ENCODE measurements around the gene MEIKIN.
"Not testable (repeated sequence)": the region's sequence is repeated elsewhere in the genome, so short reads cannot be mapped to it uniquely, and the experiment has no call there.

The MEIKIN gene

DNA sequence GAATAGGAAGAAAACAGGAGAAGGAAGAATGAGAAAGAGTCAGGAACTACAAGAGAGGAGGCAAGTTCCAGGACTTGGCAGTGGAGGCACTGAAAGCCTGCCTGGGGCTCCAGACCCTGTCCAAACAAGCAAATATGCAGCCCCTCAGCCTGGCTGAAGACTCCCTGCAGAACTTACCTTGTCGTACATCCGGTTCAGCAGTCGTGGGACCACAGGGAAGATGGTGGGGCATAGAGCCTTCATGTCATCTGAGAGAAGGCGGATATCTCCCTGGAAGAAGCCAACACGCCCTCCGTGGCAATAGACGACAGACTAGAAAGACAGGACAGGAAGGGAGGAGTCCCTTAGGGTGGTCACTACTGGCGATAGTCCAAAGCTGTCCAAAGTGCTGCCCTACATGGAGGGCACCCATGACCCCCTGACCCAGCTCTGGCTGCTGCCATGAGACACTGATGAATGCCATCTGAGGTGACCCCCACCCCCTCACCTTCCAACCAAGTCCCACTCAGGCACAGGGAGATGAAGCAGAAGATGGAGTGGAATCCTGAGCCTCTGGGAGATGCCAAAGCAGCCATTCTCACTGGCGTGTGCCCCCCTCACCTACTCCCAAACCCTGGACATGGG, 27.7 kb upstream of the MEIKIN start:
- no peak for DNase-seq

DNA sequence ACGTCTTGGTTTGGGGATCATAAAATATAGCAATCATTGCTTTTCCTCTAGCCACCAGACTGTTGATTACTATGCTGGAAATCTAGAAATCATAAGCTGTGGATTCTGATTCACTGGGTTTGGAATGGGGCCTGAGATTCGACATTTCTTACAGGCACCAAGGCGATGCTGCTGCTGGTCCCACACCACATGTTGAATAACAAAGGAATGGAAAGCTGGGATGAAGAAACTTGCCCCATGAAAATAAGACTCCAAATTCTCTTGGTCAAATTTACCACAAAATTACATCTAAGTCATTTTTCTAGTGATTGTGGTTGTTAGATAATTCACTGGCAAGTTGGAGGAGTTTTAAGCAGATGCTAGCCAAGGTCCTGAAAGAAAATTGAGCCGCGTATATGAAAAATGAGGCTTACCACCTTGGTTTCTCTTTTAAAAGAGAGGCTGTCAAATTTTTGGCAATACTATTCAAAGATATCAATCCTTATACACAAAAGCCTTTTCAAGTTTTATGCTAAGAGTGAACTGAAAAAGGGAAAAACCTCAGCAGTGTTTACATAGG, 23.0 kb upstream of the MEIKIN start:
- no peak for DNase-seq

DNA sequence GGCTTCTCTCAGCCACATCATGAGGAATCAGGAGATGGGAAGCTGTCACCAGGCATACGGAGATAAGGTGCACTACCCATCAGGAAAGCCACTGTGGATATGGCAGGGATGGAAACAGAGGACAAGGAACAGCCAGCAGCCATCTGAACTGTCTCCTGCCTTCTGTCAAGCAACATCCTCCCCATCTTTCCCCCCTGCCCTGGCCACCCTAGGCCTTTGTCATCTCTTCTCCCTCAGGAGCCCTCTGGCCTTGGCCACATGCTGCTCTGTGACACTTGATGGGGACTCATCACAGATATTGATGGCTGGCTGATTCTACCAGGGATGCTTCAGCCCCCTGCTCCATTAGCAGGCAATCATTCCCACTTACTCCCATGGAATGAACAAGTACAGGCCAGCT, 21.1 kb upstream of the MEIKIN start:
- no peak for DNase-seq

DNA sequence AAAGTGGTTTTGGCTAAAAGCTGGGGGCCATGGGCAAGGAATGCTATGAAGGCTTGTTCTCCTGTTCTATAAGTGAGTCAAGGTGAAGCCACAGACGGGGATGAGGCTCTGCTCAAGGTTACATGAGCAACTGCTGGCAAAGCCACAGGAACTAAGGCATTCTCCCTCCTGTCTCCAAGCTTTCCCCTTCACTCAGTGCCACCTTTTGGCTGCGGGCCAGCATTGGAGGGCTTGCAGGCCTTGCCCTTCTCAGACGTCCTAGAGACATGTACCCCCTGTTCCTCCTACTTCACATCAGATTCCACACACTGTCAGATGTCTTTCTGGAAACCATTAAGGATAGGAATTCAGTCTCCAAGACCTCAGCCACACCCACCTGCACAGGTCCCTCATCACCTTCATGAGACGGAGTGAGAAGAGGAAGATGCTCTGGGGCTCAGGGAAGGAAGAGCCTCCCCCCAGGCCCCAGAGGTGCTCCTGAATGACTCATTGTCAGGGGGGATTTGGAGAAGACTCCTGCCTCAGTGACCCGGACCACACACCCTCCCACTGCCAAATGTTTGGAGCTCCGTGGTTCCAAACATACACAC, 20.5 kb upstream of the MEIKIN start:
- no peak for DNase-seq

DNA sequence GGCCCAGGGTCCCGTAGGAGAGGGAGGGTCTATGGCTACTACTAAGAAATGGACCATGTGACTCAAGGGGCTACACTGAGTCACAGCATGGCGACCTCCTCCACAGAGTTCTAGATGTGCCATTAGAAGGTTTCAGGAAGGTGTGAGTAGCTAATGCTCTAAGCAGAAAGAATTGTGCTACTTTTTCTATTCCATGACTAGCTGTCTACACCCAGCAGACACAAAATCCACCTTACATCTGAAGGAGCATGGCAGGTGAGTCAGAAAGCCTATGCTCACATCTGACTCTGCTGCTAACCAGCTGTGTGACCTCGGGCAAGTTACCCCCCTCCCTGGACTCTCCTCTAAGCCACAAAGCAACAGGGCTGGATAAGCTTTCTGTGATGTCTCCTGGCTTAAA, 14.4 kb upstream of the MEIKIN start:
- no peak for DNase-seq

DNA sequence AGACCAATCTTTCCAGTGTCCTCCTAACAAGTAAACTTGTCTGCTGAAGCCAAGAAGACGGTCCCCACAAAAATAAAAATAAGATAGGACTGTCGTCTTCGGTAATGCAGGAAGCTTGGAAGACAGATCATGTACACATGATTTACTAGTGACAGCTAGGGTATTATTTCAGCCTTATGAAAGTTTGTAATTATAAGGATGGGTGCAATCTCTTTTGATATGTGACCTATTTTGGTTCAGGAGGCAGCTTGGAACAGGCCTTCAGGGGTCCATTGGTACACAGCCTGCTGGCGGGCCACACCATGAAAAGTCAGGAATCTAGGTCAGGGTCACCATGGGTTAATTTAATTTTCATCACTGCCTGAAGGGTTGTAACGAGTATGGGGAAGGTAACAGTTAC, 13.7 kb upstream of the MEIKIN start:
- DNase-seq: no peak

DNA sequence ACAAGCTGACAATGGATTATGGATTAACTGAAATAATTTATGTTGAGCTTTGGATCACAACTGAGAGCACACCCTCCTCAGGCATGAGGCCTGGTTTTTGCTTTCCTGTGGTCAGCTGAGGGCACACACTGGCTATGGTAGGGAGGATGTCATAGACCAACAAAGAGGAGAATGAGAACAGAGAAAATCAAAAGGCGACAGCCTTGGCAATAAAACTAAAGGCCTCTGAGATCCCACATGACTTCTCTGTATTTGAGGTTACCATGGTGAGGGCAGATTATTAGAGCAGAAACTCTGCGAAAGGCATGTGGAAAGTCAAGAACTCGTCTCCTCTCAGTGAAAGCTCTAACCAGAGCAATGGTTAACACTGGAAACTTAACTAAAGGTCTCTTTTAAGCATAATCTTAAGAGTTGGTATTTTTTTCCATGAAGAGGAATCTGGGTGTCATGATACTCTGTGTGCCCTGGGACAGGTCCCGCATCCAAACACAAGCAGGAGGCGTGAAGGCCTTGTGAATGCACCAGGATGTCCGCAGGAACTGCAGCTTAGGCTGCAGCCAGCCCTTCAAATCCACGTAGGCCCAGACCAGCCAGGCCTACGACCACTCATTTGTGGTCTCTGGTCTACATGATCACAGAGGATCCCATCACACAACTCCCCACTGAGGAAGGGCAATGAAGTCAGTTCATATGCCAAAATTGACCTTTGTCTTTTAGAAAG, 12.4 kb upstream of the MEIKIN start:
- no peak for DNase-seq

DNA sequence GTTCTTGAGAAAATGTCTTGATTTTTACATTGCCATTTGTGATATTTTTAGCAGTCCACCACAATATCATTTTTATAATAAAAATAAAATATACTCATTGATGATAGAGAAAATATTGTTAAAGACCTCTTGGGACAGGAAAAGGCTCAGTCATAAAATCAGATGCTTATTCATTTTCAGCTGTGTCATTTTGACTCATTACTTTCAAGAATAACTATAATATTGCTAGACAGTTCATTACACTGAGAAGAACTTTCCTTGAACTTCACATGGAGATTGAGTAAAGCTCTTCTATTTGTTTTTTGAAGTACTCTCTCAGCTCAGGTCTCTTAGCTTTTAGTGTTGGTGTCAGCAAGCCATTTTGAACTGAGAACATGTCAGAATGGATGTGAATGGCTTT, 8.5 kb upstream of the MEIKIN start:
- no peak for DNase-seq

DNA sequence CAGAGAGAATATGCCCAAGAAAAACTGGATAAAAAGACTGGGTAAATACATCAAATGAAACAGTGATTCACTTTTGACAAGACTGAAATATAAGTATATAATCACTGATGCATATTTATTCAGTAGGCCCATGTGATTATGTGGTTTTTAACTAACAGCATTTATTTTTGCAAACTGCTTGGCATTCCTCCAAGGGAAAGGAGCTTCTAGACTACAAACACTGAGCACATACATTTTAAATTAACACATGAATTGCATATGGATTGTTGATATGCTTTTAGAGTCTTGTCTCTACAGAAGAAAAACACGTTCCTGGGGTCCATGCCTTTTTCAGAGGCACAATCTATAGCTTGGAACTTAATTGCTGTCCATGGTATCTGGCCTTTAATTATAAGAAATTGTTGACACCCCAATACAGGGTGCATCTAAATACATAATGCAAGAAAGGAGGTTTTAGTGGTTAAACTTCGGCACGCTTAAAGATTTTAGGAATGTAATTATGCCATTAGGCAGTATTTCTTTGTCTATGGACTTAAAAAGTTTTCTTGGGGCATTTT, 6.9 kb upstream of the MEIKIN start:
- DNase-seq: no peak

DNA sequence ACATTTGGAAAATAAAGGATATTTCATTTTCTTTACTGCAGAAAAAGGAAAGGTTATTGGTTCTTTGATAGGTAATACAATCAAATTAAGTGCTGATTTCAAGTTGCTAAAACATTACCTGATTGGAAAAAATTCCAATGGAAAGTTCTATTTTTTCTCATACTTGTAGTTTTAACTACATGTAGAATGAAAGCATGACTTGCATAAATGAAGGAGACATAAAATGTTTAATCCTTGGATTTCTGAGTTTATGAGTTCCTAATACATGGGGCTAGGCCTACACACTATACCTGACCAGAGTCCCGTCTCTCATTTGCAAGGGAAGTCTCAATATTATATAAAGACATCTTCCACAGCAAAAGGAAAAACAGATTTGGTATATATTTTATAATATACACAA, 5.2 kb upstream of the MEIKIN start:
- no peak for DNase-seq

DNA sequence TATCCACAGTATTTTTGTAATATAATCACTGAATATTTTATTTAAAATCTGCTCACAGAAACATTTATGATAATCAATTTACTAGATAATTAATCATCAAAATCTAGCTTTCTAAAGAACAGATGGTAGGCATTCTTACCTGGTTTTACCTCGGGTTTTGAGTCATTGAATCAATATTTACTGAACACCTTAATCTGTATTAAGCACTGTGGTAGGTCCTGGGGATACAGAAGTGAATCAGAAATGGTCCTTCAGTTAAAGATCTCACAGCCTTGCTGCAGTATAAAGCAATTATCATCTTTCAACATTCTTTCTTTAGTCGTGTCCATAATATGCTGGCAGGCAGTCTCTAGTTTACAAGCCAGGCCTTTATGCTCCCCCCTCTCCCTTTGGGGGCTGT, 2.0 kb upstream of the MEIKIN start:
- DNase-seq: no peak

DNA sequence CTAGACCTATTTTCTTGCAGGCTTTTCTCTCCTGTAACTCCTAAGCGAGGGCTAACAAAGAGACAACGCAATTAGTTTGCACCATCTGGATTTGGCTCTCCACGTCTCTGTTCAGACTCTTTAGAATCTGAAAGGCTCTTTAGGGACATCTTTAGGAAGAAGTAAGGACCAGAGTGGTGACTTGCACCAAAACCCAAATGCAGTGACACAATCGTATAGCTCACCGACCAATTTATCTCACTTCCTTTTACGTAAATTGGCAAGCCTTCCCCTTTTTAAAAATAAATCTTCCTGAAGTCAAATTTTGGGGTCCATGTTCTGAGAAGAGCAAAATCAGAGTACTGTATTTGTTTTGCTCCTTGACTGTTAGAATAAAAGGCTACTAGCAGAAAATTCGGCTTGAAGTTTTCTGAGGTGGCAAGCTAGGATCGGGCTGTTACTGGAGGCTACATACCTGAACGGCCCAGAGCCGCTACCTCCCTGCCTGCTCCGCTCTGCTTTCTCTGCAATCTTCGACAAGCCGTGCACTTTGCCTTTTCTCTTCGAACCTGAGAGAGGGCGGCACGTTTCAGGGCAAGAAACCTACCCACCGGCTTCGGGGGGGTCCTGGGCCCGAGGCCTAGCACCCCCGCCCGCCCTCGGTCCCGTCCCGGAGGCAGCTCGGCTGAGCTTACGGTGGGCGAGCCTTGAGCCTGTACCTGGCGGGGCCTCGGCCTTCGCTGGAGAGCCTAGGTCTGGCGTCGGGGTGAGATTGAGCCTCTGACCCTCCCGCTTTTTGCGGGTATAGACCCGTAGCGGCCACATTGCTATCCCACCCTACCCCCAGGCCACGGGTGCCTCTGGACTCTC, 537 bp downstream of the MEIKIN start:
- DNase-seq: no peak

DNA sequence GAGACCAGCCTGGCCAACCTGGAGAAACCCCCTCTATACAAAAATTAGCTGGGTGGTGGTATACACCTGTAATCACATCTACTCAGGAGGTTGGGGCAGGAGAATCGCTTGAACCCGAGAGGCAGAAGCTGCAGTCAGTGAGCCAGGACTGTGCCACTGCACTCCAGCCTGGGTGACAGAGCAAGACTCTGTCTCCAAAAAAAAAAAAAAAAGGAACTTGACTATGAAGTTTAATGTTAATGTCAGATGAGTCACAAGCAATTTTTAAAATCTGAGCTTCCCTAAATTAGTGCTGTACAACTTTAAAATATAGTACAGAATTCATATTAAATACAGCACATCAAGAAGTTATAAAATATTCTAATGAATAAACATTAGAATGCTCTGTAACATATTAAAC, 1.5 kb downstream of the MEIKIN start:
- no peak for DNase-seq

DNA sequence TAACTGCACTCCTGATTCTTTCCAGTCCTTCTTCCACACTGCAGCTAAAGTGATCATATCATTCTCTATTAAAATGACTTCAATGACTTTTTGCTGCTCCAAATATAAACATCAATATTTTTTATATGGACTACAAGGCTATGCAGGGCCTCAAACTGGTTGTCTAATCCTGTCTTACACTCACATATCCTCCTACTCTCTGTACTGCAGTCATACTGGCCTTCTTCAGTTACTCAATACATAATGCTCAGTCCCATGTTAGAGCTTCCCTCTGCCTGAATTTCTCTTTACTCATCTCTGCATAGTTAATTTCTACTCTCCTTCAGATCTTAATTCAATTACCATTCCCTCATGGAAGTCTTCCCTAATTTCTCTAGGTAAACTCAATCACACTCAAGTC, 3.4 kb downstream of the MEIKIN start:
- no peak for DNase-seq

DNA sequence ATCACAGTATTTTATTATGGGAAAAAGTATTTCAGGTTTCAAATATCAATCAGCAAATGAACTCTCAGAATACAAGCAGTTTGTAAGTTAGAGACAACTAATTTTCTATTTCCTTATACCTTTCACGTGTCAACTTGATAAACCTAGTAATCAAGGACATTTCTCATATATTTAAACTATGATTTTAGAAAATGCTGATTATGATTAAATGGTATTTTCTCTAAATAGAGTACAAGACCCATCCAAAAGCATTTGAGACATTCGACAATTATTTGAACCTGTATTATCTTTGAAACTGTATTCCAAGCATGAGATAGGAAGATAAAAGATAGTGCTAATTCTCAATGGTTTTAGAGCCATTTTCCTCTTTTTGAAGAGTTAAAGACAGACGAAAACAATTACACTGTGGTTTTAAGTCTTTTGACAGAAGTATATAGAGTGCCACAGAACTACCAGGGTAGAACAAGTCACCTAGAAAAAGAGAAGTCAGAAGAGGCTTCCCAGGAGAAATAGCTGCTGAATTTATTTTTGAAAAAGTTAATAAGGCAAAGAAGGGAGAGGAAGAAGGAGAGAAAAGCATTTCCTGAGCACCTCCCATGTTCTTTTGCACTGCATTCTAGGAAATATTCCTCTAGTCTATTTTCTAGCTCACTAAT, 5.6 kb downstream of the MEIKIN start:
- DNase-seq: no peak

DNA sequence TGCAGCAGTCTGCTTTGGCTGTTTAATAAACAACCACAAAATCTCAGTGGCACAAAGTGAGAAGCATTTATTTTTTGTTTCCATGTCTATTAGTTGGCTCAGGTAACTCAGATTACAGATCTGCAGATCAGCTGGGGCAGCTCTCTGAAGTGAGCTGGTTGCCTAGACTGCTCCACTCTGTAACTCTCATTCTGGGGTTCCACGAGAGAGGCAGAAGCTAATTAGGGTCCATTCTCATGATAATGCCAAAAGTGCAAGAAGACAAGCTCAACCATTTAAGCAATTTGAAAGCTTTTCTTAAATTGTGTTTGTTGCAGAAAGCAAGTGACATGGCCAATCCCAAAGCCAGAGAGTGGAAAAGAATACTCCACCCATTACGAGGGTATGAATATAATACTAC, 13.2 kb downstream of the MEIKIN start:
- no peak for DNase-seq

DNA sequence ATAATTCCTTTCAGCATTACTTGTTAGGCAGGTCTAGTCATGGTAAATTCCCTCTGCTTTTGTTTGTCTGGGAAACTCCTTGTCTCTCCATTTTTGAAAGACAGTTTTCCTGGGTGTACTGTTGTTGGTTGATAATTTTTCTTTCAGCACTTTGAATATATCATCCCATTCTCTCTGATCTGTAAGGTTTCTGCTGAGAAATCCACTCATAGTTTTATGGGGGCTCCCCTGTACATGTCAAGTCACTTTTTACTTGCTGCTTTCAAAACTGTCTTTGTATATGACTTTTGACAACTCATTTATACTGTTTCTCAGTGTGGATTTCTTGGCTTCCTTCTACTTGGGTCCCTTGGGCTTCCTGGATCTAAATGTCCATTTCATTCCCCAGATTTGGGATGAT, 16.5 kb downstream of the MEIKIN start:
- no peak for DNase-seq

DNA sequence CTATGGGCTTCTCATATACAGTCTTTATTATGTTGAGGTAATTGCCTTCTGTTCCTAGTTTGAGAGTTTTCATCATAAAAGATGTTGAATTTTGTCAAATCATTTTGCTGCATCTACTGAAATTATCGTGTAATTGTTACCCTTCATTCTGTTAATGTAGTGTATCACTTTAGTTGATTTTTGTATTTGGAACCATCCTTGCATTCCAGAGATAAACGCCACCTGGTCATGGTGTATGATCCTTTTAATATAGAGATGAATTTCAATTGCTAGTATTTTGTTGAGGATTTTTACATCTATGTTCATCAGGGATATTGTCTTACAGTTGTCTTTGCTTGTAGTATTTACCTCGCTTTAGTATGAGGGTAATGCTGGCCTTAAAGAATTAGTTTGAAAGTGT, 19.3 kb downstream of the MEIKIN start:
- DNase-seq: no peak

DNA sequence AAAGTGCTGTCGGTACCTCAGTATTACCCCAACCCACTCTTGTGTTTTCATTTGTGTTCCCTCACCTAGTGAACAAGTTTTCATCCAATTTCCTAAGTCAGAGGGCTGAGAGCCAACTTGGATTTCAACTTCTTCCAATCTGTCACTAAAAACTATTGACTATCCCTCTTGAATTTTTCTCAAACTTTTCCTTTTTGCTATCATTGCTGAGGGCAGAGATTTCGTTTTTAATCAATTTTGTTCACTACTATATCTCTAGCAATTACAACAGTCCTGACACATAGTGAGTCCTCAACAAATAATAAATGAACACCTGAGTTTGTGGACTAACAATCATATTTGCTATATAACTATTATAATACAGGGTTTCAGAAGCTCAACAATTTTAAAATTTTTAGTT, 29.0 kb downstream of the MEIKIN start:
- no peak for DNase-seq

DNA sequence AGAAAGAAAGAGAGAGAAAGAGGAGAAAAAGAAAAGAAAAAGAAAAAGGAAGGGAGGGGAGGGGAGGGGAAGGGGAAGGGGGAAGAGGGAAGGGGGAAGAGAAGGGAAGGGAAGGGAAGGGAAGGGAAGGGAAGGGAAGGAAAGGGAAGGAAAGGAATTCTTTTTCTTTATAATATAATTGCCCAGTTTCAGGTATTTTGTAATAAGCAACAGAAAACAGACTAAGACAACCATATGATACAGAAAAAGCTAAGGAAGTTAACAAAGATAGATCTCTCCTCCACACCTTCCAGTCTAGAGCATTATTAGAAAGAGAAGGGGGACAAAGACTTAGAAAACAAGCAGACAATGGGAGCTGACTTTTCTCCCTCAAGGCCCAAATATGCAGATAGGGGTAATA, 31.0 kb downstream of the MEIKIN start:
- no peak for DNase-seq

DNA sequence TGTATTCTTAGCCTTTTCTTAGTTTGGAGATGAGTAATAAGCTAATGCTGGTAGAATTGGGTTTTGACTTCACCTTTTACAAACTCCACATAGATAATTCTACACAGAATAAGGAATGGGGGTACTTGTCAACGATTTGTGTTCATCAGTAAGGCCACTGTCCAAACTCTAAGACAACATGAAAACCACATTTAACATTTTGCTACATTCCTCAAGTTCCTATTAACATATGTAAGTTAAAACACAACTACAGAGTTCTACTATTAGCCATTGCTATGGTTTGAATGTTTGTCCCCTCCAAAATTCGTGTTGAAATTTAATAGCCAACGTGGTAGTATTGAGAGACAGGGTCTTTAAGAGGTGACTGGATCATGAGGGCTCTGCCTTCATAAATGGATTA, 31.9 kb downstream of the MEIKIN start:
- no peak for DNase-seq

DNA sequence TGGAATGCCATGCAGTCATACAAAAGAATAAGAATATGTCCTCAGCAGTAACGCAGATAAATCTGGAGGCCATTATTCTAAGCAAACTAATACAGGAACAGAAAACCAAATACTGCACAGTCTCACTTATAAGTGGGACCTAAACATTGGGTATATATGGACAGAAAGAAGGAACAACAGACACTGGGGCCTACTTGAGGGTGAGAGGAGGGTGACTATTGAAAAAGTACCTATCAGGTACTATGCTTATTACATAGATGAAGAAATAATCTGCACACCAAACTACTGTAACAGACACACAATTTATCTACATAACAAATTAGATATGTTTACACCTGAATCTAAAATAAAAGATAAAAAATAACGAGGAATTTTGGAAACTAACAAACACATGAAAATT, 38.8 kb downstream of the MEIKIN start:
- DNase-seq: no peak

DNA sequence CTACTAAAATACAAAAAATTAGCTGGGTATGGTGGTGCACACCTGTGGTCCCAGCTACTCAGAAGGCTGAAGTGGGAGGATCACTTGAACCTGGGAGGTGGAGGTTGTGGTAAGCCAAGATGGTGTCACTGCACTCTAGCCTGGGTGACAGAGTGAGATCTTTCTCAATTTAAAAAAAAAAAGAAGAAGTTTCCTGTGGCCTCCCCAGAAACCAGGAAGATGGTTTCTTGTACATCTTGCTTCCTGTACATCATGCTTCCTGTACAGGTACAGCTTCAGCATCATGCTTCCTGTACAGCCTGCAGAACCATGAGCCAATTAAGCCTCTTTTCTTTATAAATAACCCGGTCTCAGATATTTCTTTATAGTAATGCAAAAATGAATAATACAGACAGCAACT, 43.2 kb downstream of the MEIKIN start:
- not testable (repeated sequence) for DNase-seq
